ENCODE data around the gene ERCC6L.

DNA sequence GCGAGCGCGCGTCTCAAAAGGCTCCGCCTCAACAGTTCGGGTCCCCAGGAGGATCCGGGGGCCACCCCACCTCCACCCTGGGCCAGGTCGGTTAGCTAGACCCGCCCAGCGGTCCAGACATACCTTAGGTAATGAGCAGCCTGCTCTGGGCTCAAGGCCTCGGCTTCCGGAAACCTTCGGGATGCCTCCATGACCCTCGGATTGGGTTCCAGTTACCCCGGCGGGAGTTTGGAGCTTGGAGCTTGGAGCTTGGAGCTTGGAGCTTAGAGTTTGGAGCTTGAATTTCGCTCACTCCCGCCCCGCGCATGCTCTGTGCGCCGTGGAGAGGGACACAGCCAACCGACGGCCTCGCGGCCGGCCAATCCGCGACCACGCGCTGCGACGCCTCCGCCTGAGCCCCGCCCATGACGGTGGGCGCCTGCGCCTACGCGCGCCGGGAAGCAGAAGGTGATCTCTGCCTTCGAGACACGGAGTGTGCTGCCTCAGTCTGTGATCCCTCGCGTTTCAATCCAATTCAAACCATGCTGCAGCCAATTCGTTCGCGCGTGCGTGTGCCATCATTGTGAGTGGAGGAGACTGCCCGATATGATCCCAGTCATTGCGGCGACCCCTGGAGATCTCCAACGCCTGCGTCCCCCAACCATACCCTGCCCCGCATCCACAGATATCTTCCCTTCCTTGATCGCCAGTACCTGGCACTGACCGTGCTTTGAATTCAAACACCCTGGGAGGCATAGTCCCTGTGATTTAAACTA lies at the start of gene ERCC6L:
- TF ChIP-seq GATA2 (IDR thresholded peaks at IDR 0.05; ENCODE audit: low read depth, low read length) (no peak), GATA3 (IDR thresholded peaks at IDR 0.05; ENCODE audit: low read depth, low read length) (no peak)
